HG03135 (cell line): ENCODE measurements around the gene AGK.

Experiments
- ATAC-seq: cut with Tn5 transposase; IDR thresholded peaks from one replicate; pipeline ENCODE4 v1.9.1; 2021; ENCODE audit warnings: mild to moderate bottlenecking, moderate library complexity; ENCODE audit not compliant: unreplicated experiment

AGK gene

DNA sequence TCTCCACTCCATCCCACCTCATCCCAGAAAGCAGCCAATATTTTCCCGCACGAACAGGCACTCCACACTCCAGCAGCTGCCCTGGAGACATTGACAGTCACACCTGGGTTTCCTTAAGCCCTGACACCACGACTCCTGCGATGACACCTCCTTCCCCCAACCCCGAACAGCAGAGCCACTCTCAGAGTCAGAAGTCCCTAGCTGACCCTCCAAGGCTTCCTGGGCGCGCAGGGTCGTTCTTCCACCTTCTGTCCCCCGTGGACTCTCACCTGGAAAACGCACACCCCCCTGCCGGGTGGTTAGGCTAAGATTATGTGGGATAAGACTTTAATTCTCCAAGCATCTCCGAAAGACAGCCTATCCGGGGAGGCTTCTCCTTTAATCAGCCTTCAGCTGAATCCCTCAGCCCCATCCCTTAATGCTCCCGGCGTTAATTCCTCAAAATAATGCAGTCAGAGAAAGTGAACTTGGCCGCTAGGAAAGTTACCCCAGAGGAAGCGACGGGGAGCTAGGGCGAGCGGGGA is 149.7 kb downstream of the AGK start:
- ATAC-seq = no peak

DNA sequence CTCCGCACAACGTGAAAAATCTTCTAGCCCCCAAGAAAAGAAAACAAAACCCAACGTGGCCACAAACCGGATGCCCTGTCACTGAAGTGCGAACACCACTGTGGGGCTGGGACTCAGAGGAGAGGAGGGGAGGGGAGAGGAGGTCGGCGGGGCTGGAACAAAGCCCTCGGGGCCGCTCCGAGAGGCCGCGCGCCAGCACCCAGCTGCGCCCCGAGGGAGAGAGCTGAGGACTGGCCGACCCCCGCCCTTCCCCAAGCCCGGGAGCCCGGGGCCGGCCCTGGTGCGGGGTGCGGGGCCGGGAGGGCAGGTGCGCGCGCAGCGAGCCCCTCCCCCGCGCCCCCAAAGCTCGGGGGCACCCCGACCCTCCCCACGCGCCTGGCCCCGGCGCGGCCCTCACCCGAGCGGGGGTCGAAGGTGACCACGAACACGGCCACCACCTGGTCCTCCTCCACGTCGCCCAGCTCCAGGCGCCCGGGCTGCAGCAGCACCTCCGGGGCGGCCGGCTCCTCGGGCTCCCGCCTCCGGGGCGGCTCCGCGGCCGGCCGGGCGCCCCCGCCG is 150.4 kb downstream of the AGK start:
- peak; percentile 83 for ATAC-seq

DNA sequence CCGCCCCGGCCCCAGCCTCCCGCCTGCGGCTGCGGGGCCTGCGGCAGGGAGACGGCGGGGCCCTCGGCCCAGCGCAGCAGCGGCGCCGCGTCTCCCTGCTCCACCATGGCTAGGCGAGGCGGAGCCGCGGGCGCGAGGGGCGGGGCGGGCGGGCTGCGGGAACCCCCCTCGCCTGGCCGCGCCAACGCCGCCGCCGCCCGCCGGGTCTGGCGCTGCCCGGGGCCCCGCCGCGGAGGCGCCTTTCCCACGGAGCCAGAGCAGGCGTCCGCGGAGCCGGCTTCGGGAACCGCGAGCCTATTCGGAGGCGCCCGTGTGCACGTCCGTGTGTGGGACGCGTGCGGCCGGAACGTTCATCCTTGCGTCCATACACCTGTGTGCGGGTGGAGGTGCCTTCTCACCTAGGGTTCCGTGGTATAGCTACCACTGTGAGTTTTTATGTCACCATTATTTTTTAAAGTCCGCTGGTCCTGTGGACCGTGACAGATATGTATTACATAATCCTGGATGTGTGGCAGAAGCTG is 150.9 kb downstream of the AGK start, which contains the start of gene DENND11:
DENND11 (minus strand) TSS at position 120 of the 521 bp plus-strand sequence; CDS start at position 107, 13 bp downstream.
- peak; percentile 81 for ATAC-seq

DNA sequence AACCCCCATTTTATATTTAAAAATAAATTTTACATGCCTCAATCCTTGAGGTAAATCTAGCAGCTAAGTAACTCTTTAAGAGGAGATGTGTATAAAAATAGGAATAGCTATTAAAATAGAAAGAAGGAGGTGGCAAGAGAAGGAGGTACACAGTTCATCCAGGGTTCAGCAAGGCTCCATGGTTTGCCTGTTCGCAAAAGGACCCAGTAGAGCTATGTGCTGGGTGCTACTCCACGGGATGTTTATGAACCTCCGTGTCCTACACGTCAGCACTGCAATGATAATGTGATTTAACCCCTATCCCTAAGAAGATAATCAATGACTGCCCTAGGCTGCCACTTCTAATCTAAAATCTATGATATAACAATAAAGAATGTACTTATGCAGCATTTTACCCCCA is 151.7 kb downstream of the AGK start:
- ATAC-seq = no peak

DNA sequence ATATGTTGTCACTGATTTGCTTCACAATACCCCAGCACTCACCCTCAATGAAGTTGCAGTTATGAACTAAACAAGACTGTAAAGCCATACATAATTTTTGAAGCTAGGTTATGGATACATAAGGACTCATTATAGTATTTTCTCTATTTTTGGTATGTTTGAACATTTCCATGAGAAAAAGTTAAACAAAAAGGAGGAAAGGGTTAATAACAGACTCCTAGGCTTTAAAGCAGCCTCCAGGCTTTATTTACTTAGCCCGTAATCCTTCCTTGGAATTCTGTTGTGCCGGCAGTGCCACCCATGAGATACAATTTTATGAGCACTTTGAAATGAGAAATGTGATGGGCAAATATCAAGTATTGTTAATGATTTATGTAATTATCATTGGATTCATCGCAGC is 152.9 kb downstream of the AGK start:
- ATAC-seq = no peak

DNA sequence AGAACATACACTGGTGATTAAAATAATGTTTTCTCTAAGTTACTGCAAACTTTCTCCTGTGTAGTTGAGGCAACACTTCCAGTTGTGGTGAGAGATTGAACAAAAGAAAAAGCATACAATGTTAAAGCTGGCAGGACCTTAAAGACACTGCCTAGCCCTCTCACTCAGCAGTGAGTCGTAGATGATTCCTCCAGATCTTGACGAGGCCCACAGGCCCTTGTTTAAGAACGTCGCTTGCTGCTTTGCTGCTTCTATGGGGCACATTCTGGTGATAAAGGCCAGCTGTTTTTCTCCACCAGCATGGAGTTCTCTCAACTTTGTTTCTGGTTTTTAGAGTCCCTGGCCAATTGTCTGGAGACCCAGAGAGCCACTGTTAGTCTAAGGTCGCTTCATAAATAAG is 153.5 kb downstream of the AGK start:
- no peak for ATAC-seq
